HepG2 (cell line): Measurements from ENCODE around the gene MEA1. TPM values are rescaled to one million over a fixed set of nuclear protein-coding genes. Genes with fewer than 3 reads are reported as not detected.

Source experiments
- CBX2 ChIP-seq, 2 experiments: fragments of 200-600 bp in 1 of 2; sonication (generic); formaldehyde crosslinking in 1 of 2; IDR thresholded peaks; 2 replicates each; pipeline versions ENCODE4 v1.7.0 to v1.8.1; 2018 to 2022; ENCODE audit warnings: low read depth in 2 of 2, low read length in 1 of 2, mild to moderate bottlenecking in 1 of 2, missing genetic modification reagents in 1 of 2
- HNRNPLL ChIP-seq: fragments of 200-400 bp; formaldehyde crosslinking; IDR thresholded peaks from 2 replicates; pipeline ENCODE4 v1.6.1; 2017; ENCODE audit warnings: mild to moderate bottlenecking, low read depth, low read length; ENCODE audit not compliant: poor library complexity, severe bottlenecking
- JUNB ChIP-seq: sonication (generic); formaldehyde crosslinking; IDR thresholded peaks from 2 replicates; pipeline ENCODE4 v1.8.0; 2022; ENCODE audit warnings: missing genetic modification reagents, mild to moderate bottlenecking, borderline replicate concordance
- NCOA1 ChIP-seq: sonication (generic); formaldehyde crosslinking; IDR thresholded peaks from 2 replicates; pipeline ENCODE4 v1.9.0; 2021; ENCODE audit warnings: missing genetic modification reagents
- SRF ChIP-seq: IDR thresholded peaks from 2 replicates; pipeline ENCODE4 v1.6.1; 2011; ENCODE audit warnings: mild to moderate bottlenecking, low read depth, low read length, moderate library complexity
- ZNF468 ChIP-seq: sonication (generic); formaldehyde crosslinking; IDR thresholded peaks from 2 replicates; pipeline ENCODE4 v1.8.0; 2022; ENCODE audit warnings: mild to moderate bottlenecking, moderate library complexity, missing genetic modification reagents
- ZNF660 ChIP-seq: sonication (generic); formaldehyde crosslinking; IDR thresholded peaks from 2 replicates; pipeline ENCODE4 v1.5.1; 2020; ENCODE audit warnings: mild to moderate bottlenecking, low read depth, missing genetic modification reagents, borderline replicate concordance
- polyA plus RNA-seq, 8 experiments: library from polyadenylated mRNA; depleted of rRNA in 3 of 8; stranded (reverse) in 7 of 8; unstranded in 1 of 8; fragments of >200 nt; fragmentation: Illumina TruSeq in 4 of 8; extraction: Trizol in 4 of 8; gene quantifications; 2 replicates each; pipeline versions ENCODE4 v1.2.1 to v1.2.3, GENCODE V29; 2011 to 2016; ENCODE audit warnings: low read depth in 4 of 8, missing spikeins in 1 of 8, mixed read lengths in 1 of 8; ENCODE audit not compliant: insufficient read depth in 1 of 8
- total RNA-seq, 5 experiments: library from RNA; depleted of rRNA; stranded (reverse); fragments of >200 nt; fragmentation: Illumina TruSeq; extraction: Trizol; gene quantifications; 2 replicates each; pipeline ENCODE4 v1.2.3, GENCODE V29; 2016; ENCODE audit warnings: low read depth in 1 of 5
- TF ChIP-seq, protein P1 (sequence below): sonication (generic); formaldehyde crosslinking; IDR thresholded peaks from 2 replicates; pipeline ENCODE4 v1.5.0; 2020; ENCODE audit warnings: mild to moderate bottlenecking, missing genetic modification reagents, borderline replicate concordance
- TF ChIP-seq, protein P2 (sequence below): sonication (generic); formaldehyde crosslinking; IDR thresholded peaks from 2 replicates; pipeline ENCODE4 v1.4.0; 2020; ENCODE audit warnings: mild to moderate bottlenecking, missing genetic modification reagents

The MEA1 gene
- total and polyA plus RNA-seq, 2 of the 13 experiments (the other 11 are each of a cell fraction or from before 2014, with no cell fraction given): 75.6 to 86.2 TPM

DNA sequence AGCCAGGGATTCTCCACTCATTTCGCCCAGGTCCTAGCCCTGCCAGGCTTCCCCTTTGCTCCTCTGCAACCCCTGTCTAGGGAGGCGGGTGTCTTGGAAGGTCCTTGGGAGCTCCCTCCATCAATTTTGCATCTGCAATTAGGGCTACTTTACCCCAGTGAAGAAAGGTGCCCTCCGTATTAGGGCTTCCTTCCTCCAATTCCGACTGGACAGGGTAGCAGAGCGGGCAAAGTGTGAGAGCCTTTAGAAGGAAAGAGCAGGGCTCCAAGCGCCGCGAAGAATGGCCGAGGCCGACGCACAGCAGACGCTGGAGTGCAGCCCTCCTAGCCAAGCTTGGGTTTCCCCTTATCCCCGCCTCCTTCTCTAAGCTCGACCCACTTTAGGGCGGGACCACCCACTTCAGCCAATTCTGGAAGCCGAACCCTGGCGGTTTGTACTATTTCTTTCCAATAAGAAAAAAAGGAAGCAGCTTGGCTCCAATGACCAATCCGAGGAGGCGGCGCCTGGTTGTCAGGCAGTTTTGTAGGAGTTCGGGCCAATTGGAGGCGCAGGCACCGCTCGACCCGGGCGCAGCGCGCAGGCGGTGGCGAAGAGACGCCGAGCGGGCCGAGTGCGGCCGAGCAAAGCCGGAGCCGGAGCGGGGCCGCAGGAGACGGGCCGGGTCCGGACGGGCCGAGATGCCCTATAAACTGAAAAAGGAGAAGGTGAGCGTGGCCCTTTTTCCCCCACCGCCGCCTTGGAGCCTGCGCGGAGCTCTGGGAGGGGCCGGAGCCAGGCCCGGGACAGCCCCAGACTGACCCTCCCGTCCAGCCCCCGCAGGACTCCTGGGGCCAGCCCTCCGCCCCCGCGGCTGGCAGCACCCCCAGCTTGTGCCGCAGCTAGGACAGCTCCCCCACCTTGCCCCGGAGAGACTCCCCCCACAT is 29.5 kb downstream of the MEA1 start, which contains the start of gene PPP2R5D (continued):
- TF ChIP-seq SRF (peak; percentile 74), JUNB (no peak), ZNF468 (no peak), ZNF660 (CRISPR knock-in tag) (no peak), HNRNPLL (peak; percentile 92), NCOA1 (CRISPR knock-in tag) (no peak; the same call in 1 of the 2 replicates), CBX2 (IDR thresholded peaks at IDR 0.05; ENCODE audit: low read depth, low read length) (no peak), CBX2 (CRISPR knock-in tag; IDR thresholded peaks at IDR 0.05; ENCODE audit: low read depth) (0 out of 2 replicates have a peak, but pooled peaks have one; percentile 34)
- TF ChIP-seq, protein P1, sequence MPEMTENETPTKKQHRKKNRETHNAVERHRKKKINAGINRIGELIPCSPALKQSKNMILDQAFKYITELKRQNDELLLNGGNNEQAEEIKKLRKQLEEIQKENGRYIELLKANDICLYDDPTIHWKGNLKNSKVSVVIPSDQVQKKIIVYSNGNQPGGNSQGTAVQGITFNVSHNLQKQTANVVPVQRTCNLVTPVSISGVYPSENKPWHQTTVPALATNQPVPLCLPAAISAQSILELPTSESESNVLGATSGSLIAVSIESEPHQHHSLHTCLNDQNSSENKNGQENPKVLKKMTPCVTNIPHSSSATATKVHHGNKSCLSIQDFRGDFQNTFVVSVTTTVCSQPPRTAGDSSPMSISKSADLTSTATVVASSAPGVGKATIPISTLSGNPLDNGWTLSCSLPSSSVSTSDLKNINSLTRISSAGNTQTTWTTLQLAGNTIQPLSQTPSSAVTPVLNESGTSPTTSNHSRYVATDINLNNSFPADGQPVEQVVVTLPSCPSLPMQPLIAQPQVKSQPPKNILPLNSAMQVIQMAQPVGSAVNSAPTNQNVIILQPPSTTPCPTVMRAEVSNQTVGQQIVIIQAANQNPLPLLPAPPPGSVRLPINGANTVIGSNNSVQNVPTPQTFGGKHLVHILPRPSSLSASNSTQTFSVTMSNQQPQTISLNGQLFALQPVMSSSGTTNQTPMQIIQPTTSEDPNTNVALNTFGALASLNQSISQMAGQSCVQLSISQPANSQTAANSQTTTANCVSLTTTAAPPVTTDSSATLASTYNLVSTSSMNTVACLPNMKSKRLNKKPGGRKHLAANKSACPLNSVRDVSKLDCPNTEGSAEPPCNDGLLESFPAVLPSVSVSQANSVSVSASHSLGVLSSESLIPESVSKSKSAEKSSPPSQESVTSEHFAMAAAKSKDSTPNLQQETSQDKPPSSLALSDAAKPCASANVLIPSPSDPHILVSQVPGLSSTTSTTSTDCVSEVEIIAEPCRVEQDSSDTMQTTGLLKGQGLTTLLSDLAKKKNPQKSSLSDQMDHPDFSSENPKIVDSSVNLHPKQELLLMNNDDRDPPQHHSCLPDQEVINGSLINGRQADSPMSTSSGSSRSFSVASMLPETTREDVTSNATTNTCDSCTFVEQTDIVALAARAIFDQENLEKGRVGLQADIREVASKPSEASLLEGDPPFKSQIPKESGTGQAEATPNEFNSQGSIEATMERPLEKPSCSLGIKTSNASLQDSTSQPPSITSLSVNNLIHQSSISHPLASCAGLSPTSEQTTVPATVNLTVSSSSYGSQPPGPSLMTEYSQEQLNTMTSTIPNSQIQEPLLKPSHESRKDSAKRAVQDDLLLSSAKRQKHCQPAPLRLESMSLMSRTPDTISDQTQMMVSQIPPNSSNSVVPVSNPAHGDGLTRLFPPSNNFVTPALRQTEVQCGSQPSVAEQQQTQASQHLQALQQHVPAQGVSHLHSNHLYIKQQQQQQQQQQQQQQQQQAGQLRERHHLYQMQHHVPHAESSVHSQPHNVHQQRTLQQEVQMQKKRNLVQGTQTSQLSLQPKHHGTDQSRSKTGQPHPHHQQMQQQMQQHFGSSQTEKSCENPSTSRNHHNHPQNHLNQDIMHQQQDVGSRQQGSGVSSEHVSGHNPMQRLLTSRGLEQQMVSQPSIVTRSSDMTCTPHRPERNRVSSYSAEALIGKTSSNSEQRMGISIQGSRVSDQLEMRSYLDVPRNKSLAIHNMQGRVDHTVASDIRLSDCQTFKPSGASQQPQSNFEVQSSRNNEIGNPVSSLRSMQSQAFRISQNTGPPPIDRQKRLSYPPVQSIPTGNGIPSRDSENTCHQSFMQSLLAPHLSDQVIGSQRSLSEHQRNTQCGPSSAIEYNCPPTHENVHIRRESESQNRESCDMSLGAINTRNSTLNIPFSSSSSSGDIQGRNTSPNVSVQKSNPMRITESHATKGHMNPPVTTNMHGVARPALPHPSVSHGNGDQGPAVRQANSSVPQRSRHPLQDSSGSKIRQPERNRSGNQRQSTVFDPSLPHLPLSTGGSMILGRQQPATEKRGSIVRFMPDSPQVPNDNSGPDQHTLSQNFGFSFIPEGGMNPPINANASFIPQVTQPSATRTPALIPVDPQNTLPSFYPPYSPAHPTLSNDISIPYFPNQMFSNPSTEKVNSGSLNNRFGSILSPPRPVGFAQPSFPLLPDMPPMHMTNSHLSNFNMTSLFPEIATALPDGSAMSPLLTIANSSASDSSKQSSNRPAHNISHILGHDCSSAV (CRISPR knock-in tag): no peak
- TF ChIP-seq, protein P2, sequence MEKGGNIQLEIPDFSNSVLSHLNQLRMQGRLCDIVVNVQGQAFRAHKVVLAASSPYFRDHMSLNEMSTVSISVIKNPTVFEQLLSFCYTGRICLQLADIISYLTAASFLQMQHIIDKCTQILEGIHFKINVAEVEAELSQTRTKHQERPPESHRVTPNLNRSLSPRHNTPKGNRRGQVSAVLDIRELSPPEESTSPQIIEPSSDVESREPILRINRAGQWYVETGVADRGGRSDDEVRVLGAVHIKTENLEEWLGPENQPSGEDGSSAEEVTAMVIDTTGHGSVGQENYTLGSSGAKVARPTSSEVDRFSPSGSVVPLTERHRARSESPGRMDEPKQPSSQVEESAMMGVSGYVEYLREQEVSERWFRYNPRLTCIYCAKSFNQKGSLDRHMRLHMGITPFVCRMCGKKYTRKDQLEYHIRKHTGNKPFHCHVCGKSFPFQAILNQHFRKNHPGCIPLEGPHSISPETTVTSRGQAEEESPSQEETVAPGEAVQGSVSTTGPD (CRISPR knock-in tag): no peak
